ENCODE results near the gene RNASEH2B.

RNASEH2B gene

GRCh38 chr13:50951366-50951765 is 41.8 kb downstream of the RNASEH2B start:
- no peak for DNase-seq (ENCODE audit: low read depth in 1 of 2, low spot score in 1 of 2)
- no peak overlapping the region for H3K4me3 ChIP-seq (replicated peaks; ENCODE audit: insufficient read depth, low read length)
- no peaks in the 10 kb centered on the region for H3K27me3 ChIP-seq (ENCODE audit: insufficient read depth, poor library complexity, severe bottlenecking)
- H3K27ac ChIP-seq (replicated peaks), result no peak overlapping the region
- TF ChIP-seq REST (IDR thresholded peaks at IDR 0.05; ENCODE audit: insufficient replicate concordance, low read depth) (no peak), SPI1 (IDR thresholded peaks at IDR 0.05; ENCODE audit: borderline replicate concordance, low read depth) (no peak), POLR2AphosphoS5 (IDR thresholded peaks at IDR 0.05; ENCODE audit: low read depth) (no peak), GABPA (IDR thresholded peaks at IDR 0.05; ENCODE audit: low read depth) (no peak), CTCF (IDR thresholded peaks at IDR 0.05; ENCODE audit: insufficient read depth, low read length) (no peak)

GRCh38 chr13:50955241-50955640 is 45.6 kb downstream of the RNASEH2B start:
- H3K4me3 ChIP-seq (replicated peaks; ENCODE audit: insufficient read depth, low read length), result no peak overlapping the region
- DNase-seq (ENCODE audit: low read depth in 1 of 2, low spot score in 1 of 2), result no peak
- H3K27me3 ChIP-seq (ENCODE audit: insufficient read depth, poor library complexity, severe bottlenecking), result no peaks in the 10 kb centered on the region
- no peak overlapping the region for H3K27ac ChIP-seq (replicated peaks)
- TF ChIP-seq GABPA (IDR thresholded peaks at IDR 0.05; ENCODE audit: low read depth) (no peak), SPI1 (IDR thresholded peaks at IDR 0.05; ENCODE audit: borderline replicate concordance, low read depth) (no peak), CTCF (IDR thresholded peaks at IDR 0.05; ENCODE audit: insufficient read depth, low read length) (no peak)

GRCh38 chr13:50955798-50956197 is 46.2 kb downstream of the RNASEH2B start:
- no peak for DNase-seq (ENCODE audit: low read depth in 1 of 2, low spot score in 1 of 2)
- H3K27me3 ChIP-seq (ENCODE audit: insufficient read depth, poor library complexity, severe bottlenecking), result no peaks in the 10 kb centered on the region
- H3K27ac ChIP-seq (replicated peaks), result no peak overlapping the region
- TF ChIP-seq GABPA (IDR thresholded peaks at IDR 0.05; ENCODE audit: low read depth) (no peak), SPI1 (IDR thresholded peaks at IDR 0.05; ENCODE audit: borderline replicate concordance, low read depth) (no peak), CTCF (IDR thresholded peaks at IDR 0.05; ENCODE audit: insufficient read depth, low read length) (no peak), POLR2AphosphoS5 (IDR thresholded peaks at IDR 0.05; ENCODE audit: low read depth) (no peak), REST (IDR thresholded peaks at IDR 0.05; ENCODE audit: insufficient replicate concordance, low read depth) (no peak)
- H3K4me3 ChIP-seq (replicated peaks; ENCODE audit: insufficient read depth, low read length), result no peak overlapping the region

GRCh38 chr13:50957620-50958019 is 48.0 kb downstream of the RNASEH2B start:
- Histone ChIP-seq H3K4me3 (replicated peaks; ENCODE audit: insufficient read depth, low read length) (no peak overlapping the region), H3K27ac (replicated peaks) (no peak overlapping the region), H3K27me3 (ENCODE audit: insufficient read depth, poor library complexity, severe bottlenecking) (no peaks in the 10 kb centered on the region)
- DNase-seq (ENCODE audit: low read depth in 1 of 2, low spot score in 1 of 2), result no peak
- TF ChIP-seq POLR2AphosphoS5 (IDR thresholded peaks at IDR 0.05; ENCODE audit: low read depth), result no peak
- no peak for TF ChIP-seq GABPA (IDR thresholded peaks at IDR 0.05; ENCODE audit: low read depth)
- TF ChIP-seq REST (IDR thresholded peaks at IDR 0.05; ENCODE audit: insufficient replicate concordance, low read depth), result no peak
- TF ChIP-seq CTCF (IDR thresholded peaks at IDR 0.05; ENCODE audit: insufficient read depth, low read length), result no peak
- no peak for TF ChIP-seq SPI1 (IDR thresholded peaks at IDR 0.05; ENCODE audit: borderline replicate concordance, low read depth)

Measured in HL-60 (cell line).